ENCODE results near the gene SIK3.
A peak's percentile ranks its signal among the peaks of the same experiment; 100 is the strongest.

SIK3 gene

DNA sequence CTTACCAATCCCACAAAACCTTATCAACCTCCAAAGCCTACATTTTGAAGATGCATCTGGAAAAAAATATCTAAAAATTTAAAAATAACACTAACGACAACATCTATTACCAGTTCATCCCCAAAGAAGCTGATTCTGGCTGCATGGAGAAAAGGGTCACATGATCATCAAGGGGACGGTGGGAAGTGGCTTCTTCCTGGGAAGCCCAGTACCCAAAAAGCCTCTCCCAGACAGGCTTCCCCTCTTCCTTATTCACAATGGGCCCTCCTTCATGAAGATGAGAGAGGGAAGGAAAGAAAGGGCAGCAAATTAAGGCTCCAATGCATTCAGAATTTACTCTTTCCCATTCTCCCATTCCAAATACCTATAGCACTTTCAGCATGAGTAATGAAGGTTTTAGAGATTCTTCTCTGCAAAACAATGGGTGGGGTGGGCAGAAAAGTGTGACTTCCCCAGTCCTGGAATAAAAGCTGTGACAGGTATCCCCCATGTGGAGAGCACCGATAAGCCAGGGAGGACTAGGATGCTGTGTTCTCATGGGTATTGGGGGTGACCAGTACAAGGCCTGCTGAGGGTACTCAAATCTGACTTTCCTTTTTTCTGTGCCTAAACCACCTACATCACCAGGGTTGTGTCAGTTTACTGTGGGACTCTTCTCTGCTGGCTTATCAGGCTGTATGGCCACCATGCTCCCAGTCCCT, 88.2 kb downstream of the SIK3 start:
- no peak for DNase-seq (ENCODE audit: low read depth, low spot score)

- DNase-seq (ENCODE audit: low read depth, low spot score), result no peak
Observed at GRCh38 chr11:117005758-117006157, 92.5 kb downstream of the SIK3 start.

DNA sequence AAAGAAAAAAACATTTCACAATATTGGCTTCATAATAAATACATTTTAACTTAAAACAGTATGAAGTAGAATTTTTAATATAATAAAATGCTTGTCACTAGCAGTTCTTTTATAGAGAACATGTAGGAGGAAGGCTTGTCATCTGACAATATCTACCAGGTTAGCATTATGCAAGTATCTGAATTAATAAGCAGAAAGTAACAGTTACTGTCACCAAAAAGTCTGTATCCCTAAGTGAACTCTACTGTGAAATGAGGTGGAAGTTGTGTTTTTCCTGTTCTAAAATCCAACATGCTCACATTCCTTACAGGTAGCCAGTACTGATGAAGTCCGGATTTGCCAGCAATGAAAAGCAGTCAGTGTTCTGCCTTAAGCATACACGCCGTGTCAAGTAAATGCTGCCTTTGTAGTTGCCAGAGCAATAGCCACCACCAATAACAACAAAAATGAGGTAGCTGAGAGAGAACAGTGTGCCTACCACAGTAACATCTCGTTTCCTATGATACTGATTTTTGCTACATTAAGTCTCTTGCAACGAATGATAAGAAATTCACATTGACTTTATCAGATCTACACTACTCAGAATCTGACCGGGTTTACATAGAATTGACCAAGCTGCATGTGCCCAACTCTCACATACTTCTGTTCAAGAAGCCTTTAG, 95.5 kb downstream of the SIK3 start:
- DNase-seq (ENCODE audit: low read depth, low spot score), result no peak

- DNase-seq (ENCODE audit: low read depth, low spot score), result no peak
Observed at GRCh38 chr11:117000014-117000737, 98.1 kb downstream of the SIK3 start.

DNA sequence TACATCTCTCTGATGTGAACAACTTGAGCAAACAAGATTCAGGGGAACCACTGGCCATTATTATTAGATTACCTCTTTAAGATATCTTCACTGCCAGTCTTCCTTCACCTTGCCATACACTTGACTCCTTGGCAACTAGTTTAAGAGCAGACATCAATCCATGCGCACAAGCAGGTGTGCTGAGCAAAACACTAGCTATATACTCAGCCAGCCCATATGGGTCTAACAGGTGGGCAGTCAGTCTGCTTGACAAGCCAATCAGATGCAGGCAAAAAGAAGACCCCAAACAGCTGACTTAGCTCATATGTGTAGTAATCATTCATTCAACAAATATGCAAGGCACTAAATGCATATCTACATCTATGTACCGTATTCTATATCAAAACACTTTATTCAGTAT, 101.2 kb downstream of the SIK3 start:
- no peak for DNase-seq (ENCODE audit: low read depth, low spot score)

DNA sequence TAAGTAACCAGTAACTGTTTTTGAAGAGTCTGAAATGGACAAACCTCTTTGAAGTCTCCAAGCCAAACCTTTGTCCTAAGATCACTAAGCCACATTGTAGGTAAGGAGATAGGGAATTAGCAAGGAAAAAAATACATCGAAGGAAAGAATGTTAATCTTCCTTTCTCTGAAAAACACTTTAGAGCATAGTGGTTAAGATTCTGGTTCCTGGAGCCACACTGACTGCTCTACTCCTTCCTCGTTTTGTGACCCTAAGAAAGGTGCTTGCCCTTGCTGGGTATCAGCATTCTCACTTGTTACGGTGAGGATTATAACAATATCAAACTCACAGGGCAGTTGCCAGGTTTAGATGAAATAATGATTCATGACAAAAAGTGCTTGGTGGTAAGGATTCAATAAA, 104.0 kb downstream of the SIK3 start:
- DNase-seq (ENCODE audit: low read depth, low spot score), result no peak

DNA sequence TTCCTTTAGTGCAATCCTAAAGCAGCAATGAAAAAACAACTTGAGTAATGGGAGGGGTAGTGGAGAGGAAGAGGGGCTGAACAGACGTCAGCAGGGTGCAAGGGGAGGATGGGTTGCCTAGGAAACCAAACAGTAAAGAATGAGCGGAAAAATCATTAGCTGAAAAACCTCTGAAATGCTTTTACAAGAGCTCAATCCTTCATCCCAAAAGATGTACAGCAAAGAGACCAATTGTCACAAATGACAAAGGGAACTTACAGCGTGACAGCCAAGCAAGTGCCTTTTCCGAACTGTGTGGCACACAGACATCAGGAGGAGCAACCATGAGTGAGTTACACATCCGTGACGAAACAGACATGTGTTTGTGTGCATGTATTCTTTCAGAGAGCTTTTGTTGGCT, 104.6 kb downstream of the SIK3 start:
- no peak for DNase-seq (ENCODE audit: low read depth, low spot score)

DNA sequence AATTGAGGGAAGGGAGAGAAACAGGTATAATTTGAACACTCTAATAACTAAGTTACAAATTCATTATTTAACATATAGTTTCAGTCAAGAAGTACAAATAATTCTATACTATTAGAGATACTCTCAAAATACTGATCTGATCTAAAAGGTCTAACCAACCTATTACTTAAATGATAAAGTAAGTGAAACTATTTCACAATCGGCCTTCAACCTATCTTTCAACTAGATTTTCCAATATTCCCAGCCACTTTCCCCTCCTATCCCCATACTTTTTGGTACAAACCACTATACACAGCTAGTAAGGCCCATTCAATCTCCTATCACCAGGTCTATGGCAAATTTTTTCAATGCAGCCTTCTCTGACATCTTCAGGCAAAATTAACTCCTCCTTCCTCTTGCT, 106.7 kb downstream of the SIK3 start:
- DNase-seq (ENCODE audit: low read depth, low spot score), result no peak

DNA sequence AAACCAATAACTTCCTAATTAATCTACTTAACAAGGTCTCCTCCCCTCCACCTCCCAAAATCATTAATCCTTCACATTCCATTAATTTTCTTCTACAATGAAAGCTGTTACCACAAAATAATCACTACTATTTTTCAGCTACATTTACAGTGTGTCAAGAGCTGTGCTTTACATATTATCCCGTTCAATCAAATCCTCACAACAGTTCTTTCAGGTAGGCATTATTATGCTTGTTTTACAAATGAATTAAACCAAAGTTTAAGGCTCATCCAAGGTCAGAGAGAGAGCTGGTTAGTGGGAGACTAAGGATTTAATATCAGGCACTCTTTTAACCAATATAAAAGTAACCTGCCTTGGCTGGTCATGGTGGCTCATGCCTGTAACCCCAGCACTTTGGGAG, 107.4 kb downstream of the SIK3 start:
- DNase-seq (ENCODE audit: low read depth, low spot score), result no peak

DNA sequence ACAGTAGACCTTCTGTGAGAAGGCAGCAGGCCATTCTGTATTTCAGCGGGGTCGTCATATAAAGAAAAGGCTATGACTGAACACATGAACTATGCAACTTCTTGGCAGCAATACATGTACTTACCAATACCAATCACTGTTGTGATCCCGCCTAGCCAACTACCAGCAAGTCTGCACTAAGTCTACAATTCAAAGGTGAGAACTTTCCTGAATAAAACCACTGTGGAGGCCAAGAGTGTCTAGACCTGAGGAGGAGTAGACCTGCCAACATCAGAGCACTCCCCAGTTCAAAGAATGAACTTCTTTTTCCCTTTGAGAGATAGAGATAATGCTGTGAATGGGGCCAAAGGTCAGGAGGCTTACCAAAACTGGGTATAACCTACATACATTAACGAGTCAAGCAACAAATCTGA, 108.2 kb downstream of the SIK3 start:
- DNase-seq (ENCODE audit: low read depth, low spot score), result no peak

- DNase-seq (ENCODE audit: low read depth, low spot score), result no peak
Observed at GRCh38 chr11:116989184-116989583, 109.0 kb downstream of the SIK3 start.

DNA sequence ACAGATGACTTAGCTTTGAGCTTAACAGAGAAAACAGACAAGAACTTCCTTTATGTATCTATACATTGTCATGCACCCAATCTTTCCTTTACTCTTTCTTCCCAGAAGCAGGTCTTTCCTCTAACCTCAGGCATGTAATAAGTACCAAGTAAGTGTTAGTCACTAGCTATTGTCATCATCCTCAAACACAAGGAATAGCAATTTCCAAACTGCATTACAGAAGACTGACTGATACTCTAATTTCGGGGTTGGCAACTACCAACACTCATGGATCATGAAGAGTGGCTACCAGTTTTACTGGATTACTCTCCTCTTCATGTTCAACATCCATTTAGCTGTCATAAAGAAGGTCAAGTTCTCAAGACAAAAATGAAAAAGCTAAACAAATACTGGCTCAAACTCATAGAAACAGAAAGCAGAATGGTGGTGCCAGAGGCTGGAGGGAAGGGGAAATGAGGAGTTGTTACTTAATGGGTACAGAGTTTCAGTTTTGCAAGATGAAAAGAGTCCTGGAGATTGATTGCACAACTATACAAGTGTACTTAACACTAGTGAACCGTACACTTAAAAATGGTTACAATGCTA, 111.6 kb downstream of the SIK3 start:
- no peak for DNase-seq (ENCODE audit: low read depth, low spot score)

- no peak for DNase-seq (ENCODE audit: low read depth, low spot score)
Observed at GRCh38 chr11:116984589-116984988, 113.6 kb downstream of the SIK3 start.

DNA sequence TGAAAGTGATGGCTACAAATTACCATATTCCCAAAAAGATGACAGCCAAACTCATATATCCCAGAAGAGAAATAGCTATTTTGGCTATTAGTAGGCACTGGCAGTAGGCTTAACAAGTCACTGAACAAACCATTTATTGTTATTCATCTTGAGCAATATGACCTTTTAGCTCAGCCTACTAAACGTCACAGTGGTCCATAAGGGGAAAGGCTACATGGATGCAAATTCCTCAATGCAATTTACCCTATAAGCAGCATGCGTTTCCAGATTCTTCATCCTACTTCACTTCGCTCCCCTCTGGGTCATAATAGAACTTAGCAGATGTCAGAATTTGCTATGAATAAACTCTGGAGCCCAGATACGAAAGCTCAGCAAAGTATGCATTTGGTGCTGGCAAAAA, 114.0 kb downstream of the SIK3 start:
- DNase-seq (ENCODE audit: low read depth, low spot score), result no peak

- DNase-seq (ENCODE audit: low read depth, low spot score), result no peak
Observed at GRCh38 chr11:116981266-116981885, 116.9 kb downstream of the SIK3 start.

DNA sequence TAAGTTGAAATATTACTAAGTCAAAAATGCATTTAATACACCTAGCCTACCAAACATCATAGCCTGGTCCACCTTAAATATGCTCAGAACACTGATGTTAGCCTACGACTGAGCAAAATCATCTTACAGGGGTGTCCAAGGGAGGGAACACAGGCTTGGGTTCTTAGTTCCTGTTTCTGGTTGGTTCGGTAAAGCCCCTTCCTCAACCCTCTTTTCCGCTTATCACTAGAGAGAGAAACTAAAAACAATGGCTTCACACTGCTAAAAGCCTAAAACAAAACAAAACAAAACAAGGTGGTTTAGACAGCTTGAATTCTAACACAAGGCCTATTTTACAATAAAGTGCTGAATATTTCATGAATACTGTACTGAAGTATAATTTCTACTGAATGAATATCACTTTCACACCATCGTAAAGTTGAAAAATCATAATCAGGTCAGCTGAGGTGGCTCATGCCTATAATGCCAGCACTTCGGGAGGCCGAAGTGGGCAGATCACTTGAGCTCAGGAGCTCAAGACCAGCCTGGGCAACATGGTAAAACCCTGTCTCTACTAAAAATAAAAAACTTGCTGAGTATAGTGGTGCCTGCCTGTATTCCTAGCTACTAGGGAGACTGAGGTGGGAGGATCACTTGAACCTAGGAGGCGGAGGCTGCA, 118.0 kb downstream of the SIK3 start:
- DNase-seq (ENCODE audit: low read depth, low spot score), result no peak

DNA sequence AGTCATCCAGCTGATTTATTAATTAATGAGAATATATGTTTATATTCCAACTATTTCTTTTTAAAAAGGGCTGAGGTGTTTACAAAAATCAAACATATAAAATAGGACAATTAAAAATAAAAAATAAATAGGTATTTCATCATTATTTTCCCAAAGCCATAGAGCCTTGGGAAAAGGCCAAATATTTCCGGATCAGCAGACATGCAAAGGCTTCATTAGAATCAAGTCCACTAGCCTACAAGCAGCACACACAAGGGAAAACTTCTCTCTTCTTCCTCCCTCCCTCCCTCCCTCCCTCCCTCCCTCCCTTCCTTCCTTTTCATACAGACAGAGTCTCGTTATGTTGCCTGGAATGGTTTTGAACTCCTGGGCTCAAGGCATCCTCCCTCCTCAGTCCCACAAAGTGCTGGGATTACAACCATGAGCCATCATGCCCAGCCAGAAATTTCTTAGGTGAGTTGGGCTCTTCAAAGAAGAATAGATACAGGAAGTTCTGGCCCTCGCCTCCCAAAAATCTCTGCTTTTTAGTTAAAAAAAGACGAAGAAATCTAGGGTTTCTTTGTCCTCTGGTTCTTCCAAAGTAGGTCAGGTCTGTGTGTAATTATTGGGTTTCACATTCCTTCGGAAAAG, 121.2 kb downstream of the SIK3 start:
- peak; percentile 40 for DNase-seq (ENCODE audit: low read depth, low spot score)

- DNase-seq (ENCODE audit: low read depth, low spot score), result no peak
Observed at GRCh38 chr11:116975661-116976060, 122.6 kb downstream of the SIK3 start.

DNA sequence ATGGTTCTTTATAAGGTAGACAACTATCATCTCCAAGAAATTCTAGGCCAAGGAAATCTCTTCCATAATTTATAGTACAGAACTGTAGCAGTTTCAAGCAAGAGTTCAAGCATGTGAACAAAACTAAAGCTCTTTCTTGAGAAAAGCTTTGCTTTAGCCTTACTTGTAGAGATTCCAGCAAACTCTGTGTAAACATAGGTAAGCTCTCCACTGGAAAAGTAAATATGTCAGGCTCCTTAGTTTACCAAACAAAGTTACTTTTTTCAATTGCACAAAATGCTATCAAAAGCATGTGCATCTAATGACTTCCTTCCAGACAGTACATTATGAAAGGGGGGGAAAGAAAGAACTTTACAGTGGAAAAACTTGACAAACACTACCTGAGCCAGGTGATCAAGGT, 125.0 kb downstream of the SIK3 start:
- DNase-seq (ENCODE audit: low read depth, low spot score), result no peak

GRCh38 chr11:116972691-116973090, 125.5 kb downstream of the SIK3 start:
- no peak for DNase-seq (ENCODE audit: low read depth, low spot score)
